ENCODE results near the gene MCAT.
A peak's percentile ranks its signal among the peaks of the same experiment; 100 is the strongest.
"Not testable (repeated sequence)": the region's sequence is repeated elsewhere in the genome, so short reads cannot be mapped to it uniquely, and the experiment has no call there.

The MCAT gene

DNA sequence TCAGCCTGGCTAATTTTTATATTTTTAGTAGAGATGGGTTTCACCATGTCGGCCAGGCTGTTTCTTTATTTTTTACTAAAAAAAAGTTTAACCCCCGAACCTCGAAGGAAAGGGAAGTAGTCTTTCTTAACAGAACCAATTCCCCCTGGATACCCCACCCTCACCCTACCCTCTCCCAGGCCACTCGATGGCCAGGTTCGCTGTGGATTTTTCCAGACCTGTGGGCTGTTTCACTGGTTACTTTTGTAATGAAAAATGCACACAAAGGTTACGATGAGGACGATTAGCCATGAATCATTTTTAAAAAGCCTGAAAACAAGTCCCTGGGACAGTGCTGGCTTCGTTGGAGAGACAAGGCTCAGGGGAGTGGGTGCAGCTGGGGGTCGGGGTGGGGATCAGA lies 10.7 kb upstream of the MCAT start:
- no peak for DNase-seq (ENCODE audit: low spot score)

DNA sequence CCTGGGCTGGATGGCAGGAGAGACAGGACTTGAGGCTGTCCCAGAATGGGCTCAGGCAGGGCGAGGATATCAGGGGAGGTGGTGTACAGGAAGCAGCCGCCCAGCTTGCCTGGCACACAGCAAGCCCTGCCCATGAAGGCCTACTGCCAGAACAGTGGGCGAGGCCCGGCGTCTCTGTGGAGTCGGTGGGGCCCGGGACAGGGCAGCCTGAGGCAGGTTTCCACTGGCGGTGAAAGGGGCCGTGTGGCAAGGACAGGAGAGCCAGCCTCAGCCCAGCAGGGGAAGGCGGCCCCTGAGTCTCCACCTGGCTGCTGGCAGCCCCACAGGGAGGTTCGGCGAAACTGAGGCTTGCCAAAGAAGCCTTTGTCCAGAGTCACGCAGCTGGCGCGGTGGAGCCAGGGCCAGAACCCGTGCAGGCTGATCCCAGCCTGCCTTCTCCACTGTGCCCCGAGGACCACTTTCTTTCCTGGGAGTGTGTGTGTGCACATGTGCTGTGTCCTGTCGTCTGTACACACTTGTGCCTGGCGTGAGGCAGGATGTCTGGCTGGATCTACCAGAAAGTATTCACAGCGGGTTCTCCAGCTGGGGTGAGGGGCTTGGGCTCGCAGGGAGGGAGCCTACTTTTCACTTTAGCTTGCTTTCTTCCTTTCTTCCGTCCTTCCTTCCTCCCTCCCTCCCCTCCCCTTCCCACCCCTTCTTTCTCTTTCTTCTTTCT lies 9.3 kb upstream of the MCAT start:
- peak; percentile 72 for DNase-seq (ENCODE audit: low spot score)

DNA sequence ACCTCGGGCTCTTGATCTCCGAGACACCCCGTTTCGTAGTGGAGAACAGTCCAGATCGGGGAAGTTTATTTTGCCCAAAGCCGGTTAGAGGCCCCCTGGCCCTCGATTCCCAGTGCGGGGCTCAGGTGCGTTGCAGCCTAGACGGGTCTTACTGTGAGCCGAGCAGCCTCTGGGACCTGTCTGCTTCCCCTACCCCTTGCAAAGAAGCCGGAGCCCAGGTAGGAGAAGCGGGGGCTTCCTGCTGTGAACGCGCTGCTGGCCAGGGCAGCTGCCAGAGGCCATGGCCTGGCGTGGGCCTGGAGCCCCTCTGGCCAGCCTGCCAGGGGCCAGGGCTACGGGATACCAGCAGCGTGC lies 8.8 kb upstream of the MCAT start:
- no peak for DNase-seq (ENCODE audit: low spot score)

DNA sequence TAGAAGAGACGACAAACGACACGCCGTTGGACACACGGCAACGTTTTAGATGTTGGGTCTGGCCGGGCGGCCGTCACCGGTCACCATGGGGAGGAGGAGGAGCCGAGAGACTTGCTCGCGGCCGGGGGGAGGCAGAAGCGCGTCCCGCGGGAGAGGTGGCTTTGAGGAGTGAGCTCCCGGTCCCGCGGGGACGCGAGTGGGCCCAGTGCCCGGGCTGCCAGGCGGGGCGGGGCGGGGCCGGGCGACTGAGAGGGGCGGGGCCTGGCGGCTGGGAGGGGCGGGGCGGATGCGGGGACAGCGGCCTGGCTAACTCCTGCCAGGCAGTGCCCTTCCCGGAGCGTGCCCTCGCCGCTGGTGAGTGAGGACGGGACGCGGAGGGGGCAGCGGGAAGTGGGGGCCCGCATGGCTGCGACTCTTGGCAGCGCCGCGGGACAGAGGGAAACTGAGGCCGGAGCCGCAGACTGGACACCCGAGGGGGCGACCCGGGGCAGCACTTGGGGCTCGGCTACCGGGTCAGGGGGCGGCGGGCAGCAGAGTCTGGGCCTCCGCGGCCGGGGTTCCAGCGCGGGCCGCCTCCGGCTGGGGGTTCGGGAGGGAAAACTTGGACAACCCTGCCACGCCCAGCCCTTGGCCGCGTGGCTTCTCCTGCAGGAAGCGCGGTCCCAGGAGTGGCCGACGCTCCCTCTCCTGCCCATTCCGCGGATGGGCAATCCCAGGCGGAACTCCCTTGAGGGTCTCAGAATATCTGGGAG lies 8.2 kb upstream of the MCAT start, which contains the start of gene TSPO:
TSPO (plus strand) TSS at position 309 of the 752 bp plus-strand sequence. CDS start 7,680 bp downstream, outside the sequence.
- peak; percentile 56 for DNase-seq (ENCODE audit: low spot score)

DNA sequence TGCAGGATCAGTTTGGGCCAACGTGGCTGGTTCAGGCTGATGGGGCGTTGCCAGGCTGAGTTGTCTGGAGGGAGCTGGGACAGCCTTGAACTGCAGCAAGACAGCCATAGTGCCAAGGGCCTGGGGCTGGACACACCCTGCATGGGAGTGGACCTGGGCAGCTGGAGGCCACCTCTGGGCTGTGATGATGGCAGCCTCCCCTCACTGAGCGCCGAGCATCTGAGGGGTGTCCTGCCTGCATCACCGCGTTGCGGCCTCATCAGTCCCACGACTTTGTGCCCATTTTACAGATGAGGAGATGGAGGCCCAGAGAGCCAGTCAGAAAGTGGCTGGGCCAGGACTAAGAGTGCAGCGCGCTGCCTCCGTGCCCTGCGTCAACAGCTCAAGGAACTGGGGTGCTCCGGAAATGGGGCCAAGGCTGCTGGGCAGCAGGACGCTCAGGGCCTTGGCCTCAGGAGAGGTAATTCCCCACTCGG lies 7.6 kb upstream of the MCAT start:
- no peak for DNase-seq (ENCODE audit: low spot score)

DNA sequence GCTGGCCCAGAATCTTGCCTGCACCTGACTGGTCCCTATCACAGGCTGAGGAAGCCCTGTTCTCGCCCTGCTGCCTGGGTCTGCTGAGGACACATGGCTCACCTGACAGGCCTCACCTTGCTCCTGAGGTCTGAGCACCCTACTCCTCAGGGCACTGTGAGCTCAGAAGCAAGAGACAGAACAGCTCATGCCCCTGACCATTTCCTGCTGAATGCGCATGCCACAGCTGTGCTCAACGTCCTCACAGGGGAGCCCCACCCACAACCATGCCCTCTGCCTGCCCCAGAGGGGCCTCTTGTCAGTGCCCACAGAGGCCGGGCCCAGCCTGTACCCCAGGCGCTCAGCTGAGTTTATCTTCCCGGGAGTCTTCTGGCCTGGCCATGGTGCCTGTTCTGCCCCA lies 5.4 kb upstream of the MCAT start:
- no peak for DNase-seq (ENCODE audit: low spot score)

DNA sequence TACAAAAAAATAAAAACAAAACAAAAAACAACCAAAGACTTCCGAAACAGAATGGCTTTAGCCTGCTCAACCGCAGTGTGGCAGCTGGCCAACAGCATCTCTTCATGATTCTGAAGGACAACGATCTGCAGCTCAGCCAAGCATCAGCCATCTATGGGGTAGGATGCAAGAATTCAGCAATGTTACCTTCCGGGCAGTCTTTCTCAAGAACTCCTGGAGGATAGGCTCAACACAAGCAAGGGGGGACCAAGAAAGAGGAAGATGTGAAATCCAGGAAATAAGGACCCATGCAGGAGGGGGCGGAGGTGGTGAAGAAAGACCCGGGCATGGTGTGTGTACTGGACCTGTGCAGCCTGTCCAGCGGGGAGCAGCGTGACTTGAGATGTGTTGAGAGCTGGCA lies 4.6 kb upstream of the MCAT start:
- no peak for DNase-seq (ENCODE audit: low spot score)

DNA sequence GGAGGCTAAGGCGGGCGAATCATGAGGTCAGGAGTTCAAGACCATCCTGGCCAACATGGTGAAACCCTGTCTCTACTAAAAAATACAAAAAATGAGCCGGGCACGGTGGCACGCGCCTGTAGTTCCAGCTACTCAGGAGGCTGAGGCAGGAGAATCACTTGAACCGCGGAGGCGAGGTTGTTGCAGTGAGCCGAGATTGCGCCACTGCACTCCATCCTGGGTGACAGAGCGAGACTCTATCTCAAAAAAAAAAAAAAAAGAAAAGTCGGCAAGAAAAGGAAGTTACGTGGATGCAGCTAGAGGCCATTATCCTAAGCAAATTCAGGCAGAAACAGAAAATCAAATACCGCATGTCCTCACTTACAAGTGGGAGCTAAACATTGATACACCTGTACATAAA lies 3.1 kb upstream of the MCAT start:
- DNase-seq (ENCODE audit: low spot score) = not testable (repeated sequence)

DNA sequence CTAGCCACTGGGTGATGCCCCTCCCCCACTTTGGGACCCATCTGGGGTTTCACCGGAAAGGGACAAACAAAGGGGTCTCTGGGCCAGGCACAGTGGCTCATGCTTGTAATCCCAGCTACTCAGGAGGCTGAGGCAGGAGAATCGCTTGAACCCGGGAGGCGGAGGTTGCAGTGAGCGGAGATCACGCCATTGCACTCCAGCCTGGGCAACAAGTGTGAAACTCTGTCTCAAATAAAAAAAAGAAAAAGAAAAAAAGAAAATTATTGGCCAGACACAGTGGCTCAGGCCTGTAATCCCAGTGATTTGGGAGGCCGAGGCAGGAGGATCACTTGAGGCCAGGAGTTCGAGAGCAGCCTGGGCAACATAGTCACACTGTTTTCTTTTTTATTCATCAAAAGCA lies 2.2 kb upstream of the MCAT start:
- not testable (repeated sequence) for DNase-seq (ENCODE audit: low spot score)

DNA sequence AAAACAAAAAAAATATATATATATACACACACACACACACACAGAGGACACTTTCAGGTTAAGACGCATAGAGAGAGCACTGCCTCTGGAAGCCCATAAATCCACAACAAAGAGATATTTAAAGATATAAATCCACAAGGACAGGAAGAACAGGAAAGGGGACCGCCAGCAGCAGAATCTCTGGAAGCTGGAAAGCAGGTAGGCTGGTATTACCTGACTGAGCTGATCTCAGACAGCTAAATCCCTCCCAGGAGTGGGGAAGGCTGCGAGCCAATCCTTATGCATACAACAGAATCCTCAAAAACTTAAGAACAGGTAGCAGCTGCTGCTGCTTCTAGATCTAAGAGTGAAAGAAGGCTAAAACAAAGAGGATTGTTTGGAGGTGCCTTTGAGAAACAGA lies 1.8 kb upstream of the MCAT start:
- DNase-seq (ENCODE audit: low spot score) = no peak

DNA sequence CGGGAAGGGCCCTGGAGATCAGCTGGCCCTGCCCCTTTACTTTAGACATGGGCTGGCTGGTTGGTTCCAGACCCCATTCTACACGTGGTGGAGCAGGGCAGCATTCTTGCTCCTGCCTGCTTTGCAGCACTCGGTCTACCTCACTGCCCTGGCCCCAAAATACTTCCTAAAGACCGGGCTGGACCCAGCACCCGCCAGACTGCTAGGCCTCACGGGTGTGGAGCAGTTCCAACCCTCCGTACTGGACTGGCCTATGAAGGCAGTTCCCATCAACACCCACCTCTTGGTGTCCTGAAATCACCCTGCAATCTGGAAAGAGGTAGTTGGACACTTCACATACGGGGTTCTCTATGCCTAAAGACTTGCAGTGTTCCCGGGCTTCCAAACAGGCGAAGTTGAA lies 6.4 kb downstream of the MCAT start:
- DNase-seq (ENCODE audit: low spot score) = no peak

DNA sequence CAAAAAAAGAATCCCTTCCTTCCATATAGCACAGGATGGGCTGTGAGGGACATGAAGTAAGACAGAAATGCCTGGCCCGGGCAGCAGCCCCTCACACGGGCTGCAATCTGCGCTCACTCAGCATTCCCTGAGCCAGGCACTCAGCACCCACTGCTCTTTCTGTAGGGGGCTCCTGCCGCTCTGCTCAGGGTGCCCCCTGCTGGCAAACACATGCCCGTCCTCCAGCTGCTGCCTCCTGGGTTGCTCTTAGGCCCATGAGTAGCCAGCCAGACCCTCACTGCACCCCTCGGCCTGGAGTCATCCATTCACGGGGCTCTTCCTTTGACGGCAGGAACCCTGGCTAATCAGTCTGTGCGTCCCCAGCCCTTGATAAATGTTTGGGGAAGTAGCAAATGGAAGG lies 6.9 kb downstream of the MCAT start:
- DNase-seq (ENCODE audit: low spot score) = no peak

DNA sequence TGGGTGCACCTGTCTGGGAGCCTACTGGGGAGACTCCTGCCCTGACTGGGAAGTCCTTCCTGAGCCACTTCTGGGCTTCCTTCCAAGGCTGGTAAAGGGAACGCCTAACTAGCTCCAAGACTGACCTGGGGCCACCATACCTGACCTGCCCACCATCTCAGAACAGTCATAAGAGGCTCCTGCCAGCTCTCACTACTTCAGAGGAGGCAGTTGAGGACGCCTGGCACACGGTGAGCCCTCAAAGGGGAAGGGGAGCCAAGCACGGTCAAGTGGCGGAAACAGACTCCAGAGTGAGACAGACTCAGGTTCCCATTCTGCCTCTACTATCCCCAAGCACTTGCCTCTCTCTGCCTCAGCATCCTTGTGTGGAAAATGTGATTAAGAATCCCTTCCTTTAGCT lies 7.6 kb downstream of the MCAT start:
- DNase-seq (ENCODE audit: low spot score) = no peak

DNA sequence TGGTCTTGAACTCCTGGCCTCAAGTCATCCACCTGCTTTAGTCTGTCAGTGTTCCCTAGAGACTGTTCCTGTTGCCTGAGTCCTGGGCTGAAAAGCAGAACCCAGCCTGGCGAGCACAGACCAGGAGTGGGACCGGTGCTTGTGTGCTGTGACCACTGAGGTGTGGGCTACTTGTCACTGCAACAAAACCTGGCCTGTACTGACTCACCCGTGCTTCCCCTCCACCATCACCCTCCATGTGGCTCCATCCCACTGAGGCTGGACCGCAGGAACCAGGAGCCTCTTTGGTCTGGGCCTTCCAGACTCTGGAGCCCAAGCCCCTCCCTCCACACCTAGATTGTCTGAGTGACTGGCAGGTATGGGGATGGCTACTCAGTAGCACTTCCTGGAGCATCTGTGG lies 8.6 kb downstream of the MCAT start:
- no peak for DNase-seq (ENCODE audit: low spot score)

DNA sequence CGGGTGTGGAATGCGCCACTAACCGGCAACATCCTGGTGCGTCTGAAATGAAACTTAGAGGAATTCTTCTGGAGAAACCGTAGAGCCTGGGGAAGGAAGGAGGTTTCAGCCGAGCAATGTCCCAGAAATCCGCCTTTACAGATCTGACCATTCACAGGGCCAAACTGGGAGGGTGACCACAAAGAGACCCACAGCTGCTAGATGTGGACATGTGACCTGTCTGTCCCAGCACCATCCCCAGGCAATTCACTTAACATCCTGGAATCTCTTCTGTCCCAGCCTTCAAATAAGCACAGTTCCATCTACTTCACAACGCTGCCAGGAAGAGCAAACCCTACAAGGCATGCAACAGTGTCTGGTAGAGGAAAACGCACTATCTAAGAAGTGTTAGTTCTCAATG lies 9.8 kb downstream of the MCAT start:
- DNase-seq (ENCODE audit: low spot score) = no peak

DNA sequence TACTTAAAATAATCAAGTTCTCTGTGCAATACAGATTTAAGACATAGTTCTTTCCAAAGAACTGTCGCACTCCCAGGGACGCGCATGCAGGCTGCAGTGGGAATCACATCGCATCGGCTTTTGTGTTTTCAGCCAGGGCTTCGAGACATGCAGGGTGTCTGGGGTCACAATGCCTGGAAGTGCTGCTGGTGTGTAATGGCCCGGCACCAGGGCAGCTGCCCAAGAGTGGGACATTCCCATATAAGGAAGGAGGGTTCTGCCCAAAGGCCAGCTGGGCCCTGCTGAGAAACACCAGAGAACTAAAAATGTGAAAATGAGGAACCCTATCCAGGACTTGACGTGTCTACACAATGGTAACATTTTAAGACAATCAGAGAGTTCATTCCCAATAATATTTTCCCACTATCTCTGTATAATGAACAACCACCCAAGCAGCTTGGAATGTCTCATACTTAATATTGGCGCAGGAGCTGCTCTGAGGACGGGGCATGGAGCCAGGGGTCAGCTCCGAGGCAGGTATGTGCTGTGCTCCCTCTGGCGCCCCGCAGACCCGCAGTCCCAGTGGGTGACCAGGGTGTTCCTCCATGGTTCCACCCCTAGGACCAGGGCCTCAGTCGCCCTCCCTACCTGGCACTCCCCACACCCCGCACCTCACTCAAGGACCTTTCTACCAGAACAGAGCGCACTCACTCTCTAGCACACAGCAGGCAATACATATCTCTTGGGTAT lies 11.3 kb downstream of the MCAT start:
- no peak for DNase-seq (ENCODE audit: low spot score)

DNA sequence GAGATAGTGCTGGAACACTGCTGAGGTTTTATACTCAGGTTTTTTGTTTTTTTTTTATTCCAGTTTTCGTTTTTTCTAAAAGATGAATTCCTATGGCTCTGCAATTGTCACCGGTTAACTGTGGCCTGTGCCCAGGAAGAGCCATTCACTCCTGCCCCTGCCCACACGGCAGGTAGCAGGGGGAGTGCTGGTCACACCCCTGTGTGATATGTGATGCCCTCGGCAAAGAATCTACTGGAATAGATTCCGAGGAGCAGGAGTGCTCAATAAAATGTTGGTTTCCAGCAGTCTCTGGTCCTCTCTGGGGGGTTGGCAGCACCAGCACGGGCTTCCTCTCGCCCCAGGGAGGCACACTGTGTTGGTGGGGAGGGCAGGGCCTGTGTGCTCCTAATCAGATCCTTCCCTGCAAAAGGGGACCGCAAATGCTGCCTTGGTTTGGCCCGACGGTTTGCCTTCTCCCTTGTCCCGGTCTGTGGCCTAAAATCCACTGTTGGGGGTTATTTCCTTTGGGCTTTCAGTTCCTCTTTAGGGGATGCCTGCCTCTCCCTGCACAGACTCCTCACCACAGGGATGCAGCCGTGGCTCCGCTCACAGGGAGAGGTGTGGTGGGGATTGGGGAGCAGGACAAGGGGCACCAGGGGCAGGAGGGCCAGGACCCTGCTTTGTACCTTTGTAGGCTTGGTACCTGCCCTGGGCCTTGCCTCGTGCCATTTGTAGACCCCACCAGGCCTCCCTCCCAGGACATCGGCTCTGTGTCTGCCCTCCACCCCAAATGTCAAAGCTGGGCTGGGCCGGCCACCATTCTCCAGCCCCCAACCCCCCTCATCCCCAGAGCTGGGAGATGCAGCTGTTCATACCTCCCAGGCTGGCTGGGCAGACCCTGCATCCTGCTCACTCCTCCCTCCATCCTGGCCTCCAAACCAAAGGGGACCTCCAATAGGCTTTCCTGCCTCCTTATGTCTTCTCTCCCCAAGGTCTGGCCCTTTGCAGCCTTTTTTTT lies 13.5 kb downstream of the MCAT start:
- DNase-seq (ENCODE audit: low spot score) = no peak

DNA sequence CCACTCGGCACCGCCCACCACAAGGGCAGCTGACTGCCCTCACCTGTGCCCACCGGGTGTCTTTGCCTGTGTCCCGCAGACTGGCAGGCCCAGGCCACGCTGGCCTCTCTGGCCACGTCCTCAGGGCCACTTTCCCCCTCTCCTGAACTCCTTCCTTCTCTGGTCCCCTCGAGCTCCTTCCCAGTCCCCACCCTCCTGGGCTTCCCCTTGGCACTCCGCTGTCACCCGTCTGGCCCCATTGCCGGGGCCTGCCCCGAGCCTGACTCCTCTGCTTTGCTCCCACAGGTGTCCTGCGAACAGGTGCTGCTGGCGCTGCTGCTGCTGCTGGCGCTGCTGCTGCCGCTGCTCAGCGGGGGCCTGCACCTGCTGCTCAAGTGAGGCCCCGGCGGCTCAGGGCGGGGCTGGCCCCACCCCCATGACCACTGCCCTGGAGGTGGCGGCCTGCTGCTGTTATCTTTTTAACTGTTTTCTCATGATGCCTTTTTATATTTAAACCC lies 14.2 kb downstream of the MCAT start:
- no peak for DNase-seq (ENCODE audit: low spot score)

DNA sequence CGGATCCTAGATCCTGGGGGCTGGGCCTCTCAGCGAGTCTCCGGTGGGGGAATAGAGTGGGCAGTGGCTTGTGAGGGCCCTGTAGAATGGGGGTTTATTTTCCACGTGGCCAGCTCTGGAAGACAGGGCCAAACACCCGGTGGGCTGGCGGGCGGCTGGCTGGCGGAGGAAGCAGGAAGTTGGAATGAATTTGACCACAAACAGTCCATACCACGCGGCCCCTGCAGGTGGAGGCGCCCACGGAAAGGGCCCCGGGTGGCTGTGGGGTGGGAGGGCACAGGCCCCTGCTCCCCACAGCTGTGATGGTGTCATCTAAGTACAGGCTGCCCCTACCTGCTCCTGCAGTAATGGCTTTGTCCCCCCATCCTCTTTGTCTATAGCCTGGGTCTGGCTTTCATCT lies 15.1 kb downstream of the MCAT start:
- DNase-seq (ENCODE audit: low spot score) = no peak

DNA sequence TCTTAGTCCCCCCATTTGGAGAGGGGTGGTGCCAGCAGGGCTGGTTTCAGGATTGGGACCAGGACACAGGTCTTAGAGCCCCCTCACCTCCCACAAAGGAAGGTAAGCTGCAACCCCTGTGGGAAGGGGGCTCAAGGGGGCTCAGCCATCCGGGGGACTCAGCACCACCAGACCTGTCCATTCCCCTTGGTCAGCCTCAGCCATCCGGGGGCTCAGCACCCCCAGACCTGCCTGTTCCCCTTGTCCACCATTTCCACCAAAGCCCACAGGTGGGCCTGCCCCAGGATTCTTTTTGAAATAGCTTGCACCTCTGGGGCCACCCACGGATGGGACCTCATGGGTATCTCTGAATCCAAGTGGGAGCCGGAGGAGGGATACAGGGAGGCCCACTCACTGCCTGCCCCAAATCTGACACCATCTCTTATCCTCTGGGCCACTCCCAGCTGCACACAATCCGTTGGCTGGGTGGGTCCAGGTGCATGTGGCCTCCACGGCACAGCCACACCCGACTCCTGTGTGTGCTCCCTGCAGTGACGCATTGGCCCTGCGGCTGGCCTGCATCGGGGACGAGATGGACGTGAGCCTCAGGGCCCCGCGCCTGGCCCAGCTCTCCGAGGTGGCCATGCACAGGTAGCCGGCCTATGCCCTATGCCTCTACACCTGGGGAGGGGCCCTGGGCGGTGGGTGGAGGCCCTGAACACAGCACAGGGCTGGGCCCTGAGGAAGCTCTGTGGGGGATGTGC lies 15.9 kb downstream of the MCAT start:
- DNase-seq (ENCODE audit: low spot score) = no peak

All from RKO (cell line).